Muscle of arm (tissue), 12 donors: Measurements from ENCODE around the gene ZCCHC3. TPM values are rescaled to one million over a fixed set of nuclear protein-coding genes. Genes with fewer than 3 reads are reported as not detected.
A peak's percentile ranks its signal among the peaks of the same experiment; 100 is the strongest.

Experiments
- DNase-seq: peaks from one replicate; pipeline ENCODE4 v3.0.0-alpha.2; 2013
- polyA plus RNA-seq, 12 donors: library from polyadenylated mRNA; unstranded; fragments of 120-200 nt; gene quantifications; one replicate each; pipeline ENCODE4 v1.2.1, GENCODE V29; 2013; ENCODE audit not compliant: insufficient read length in 12 of 12

ZCCHC3 gene
- polyA plus RNA-seq, 12 donors = 24.3 to 37.8 (median 28.0) TPM; not detected in 1

GRCh38 chr20:309841-310644 is 12.7 kb downstream of the ZCCHC3 start:
- peak; percentile 99 for DNase-seq

- no peak for DNase-seq
These were observed 13.3 kb downstream of the ZCCHC3 start for GRCh38 chr20:310645-311044.

GRCh38 chr20:311609-312008 is 14.2 kb downstream of the ZCCHC3 start:
- no peak for DNase-seq

- DNase-seq = no peak
These were observed 14.7 kb downstream of the ZCCHC3 start for GRCh38 chr20:312067-312466.

GRCh38 chr20:312866-313265 is 15.5 kb downstream of the ZCCHC3 start:
- no peak for DNase-seq

GRCh38 chr20:313402-313801 is 16.0 kb downstream of the ZCCHC3 start:
- no peak for DNase-seq

GRCh38 chr20:313948-314347 is 16.6 kb downstream of the ZCCHC3 start:
- no peak for DNase-seq

- no peak for DNase-seq
These were observed 19.1 kb downstream of the ZCCHC3 start for GRCh38 chr20:316316-317068.

- DNase-seq = peak; percentile 84
These were observed 27.0 kb downstream of the ZCCHC3 start for GRCh38 chr20:324177-325044.

- DNase-seq = peak; percentile 94
These were observed 27.9 kb downstream of the ZCCHC3 start, which contains the start of gene SOX12 for GRCh38 chr20:325045-325888. Gene SOX12 (plus strand): TSS chr20:325552. CDS start chr20:325925, 373 bp downstream.

- peak; percentile 70 for DNase-seq
These were observed 28.7 kb downstream of the ZCCHC3 start for GRCh38 chr20:325889-326644.

GRCh38 chr20:326645-327185 is 29.3 kb downstream of the ZCCHC3 start:
- DNase-seq = no peak

GRCh38 chr20:327186-328026 is 30.0 kb downstream of the ZCCHC3 start:
- DNase-seq = peak; percentile 90

GRCh38 chr20:328027-328974 is 30.9 kb downstream of the ZCCHC3 start:
- no peak for DNase-seq

GRCh38 chr20:328975-329695 is 31.8 kb downstream of the ZCCHC3 start:
- DNase-seq = no peak

GRCh38 chr20:329851-330232 is 32.5 kb downstream of the ZCCHC3 start:
- no peak for DNase-seq
